HepG2 (cell line): ENCODE measurements around the gene RBSN. TPM values are rescaled to one million over a fixed set of nuclear protein-coding genes. Genes with fewer than 3 reads are reported as not detected.

Experiments
- ATAC-seq: fragments of 200-7000 bp; cut with Tn5 transposase; 3 replicates; pipeline ENCODE4 v1.9.1; 2020; ENCODE audit warnings: mild to moderate bottlenecking, moderate library complexity
- BruUV-seq: library from RNA; stranded (reverse); fragments of 400-500 nt; replicated peaks from 2 replicates; lab custom pipeline; 2021; lab: Mats Ljungman, UMichigan
- CTCF ChIA-PET: fragments of 300-600 bp; formaldehyde crosslinking; extraction: SDS; loops from one replicate; lab custom pipeline; 2021; ENCODE audit warnings: low total read pairs, inconsistent platforms, low intra/inter-chr PET ratio; lab: Yijun Ruan, JAX
- POLR2A ChIA-PET: fragments of 350-600 bp; sonication (Branson Sonifier 250); formaldehyde crosslinking; loops from one replicate; lab custom pipeline; 2020; ENCODE audit warnings: antibody characterized with exemption, inconsistent platforms; lab: Yijun Ruan, JAX
- DNase-seq: peaks from one replicate; pipeline ENCODE4 v3.0.0-alpha.2; 2015; ENCODE audit warnings: low spot score
- FAIRE-seq: peaks from 3 replicates; lab custom pipeline; 2011; peaks lifted over from hg19 to GRCh38; lab: Jason Lieb, UNC
- H2AFZ ChIP-seq: one replicate; pipeline ENCODE4 v1.6.1; 2011; ENCODE audit warnings: low read length, inconsistent platforms
- H3K27ac ChIP-seq: fragments of 300-600 bp; 3 replicates; pipeline ENCODE4 v1.8.0; 2011; ENCODE audit warnings: mixed run types, mild to moderate bottlenecking, mixed read lengths, low read length, inconsistent platforms; ENCODE audit not compliant: insufficient read depth; ENCODE audit errors: extremely low read length
- H3K27me3 ChIP-seq, 2 experiments: fragments of 200-600 bp in 1 of 2; 2 replicates in 1 of 2; 3 replicates in 1 of 2; pipeline versions ENCODE4 v1.6.0 to v1.8.0; 2011; ENCODE audit warnings: low read length in 2 of 2, mild to moderate bottlenecking in 2 of 2, moderate library complexity in 2 of 2, inconsistent platforms in 1 of 2; ENCODE audit not compliant: insufficient read depth in 2 of 2, control insufficient read depth in 1 of 2
- H3K36me3 ChIP-seq, 2 experiments: fragments of 200-600 bp in 1 of 2; replicated peaks in 1 of 2; 2 replicates in 1 of 2; 3 replicates in 1 of 2; pipeline versions ENCODE4 v1.5.1 to v1.8.0; 2011; ENCODE audit warnings: low read length in 2 of 2, inconsistent platforms in 1 of 2; ENCODE audit not compliant: insufficient read depth in 2 of 2, control insufficient read depth in 1 of 2
- H3K4me1 ChIP-seq: 2 replicates; pipeline ENCODE4 v1.5.1; 2012; ENCODE audit warnings: low read length, inconsistent platforms; ENCODE audit not compliant: insufficient read depth
- H3K4me2 ChIP-seq: 2 replicates; pipeline ENCODE4 v1.6.0; 2011; ENCODE audit warnings: low read depth, low read length, inconsistent platforms
- H3K4me3 ChIP-seq, 3 experiments: fragments of 200-600 bp in 1 of 3; sonication (generic), shearing (Covaris generic) in 1 of 3; replicated peaks in 1 of 3; 2 replicates each; pipeline ENCODE4 v1.5.1; 2011 to 2016; ENCODE audit warnings: low read length in 3 of 3, inconsistent platforms in 2 of 3, low read depth in 2 of 3, mild to moderate bottlenecking in 2 of 3, control low read depth in 1 of 3, mixed read lengths in 1 of 3; ENCODE audit not compliant: insufficient read depth in 1 of 3
- H3K79me2 ChIP-seq: one replicate; pipeline ENCODE4 v1.6.1; 2011; ENCODE audit warnings: low read length, inconsistent platforms; ENCODE audit not compliant: insufficient read depth
- H3K9ac ChIP-seq: 2 replicates; pipeline ENCODE4 v1.6.0; 2011; ENCODE audit warnings: mild to moderate bottlenecking, low read depth, low read length, inconsistent platforms; ENCODE audit not compliant: insufficient read depth
- H3K9me3 ChIP-seq: 2 replicates; pipeline ENCODE4 v1.5.1; 2012; ENCODE audit warnings: mild to moderate bottlenecking, low read length
- H4K20me1 ChIP-seq: 2 replicates; pipeline ENCODE4 v1.6.0; 2011; ENCODE audit warnings: inconsistent platforms, mild to moderate bottlenecking, low read length, moderate library complexity; ENCODE audit not compliant: insufficient read depth
- BHLHE40 ChIP-seq: IDR thresholded peaks from 2 replicates; pipeline ENCODE4 v1.6.1; 2011; ENCODE audit warnings: low read length, improper control_type of control experiment
- HNF4A ChIP-seq: sonication (generic); formaldehyde crosslinking; IDR thresholded peaks from 2 replicates; pipeline ENCODE4 v1.4.0; 2020; ENCODE audit warnings: missing genetic modification reagents
- HNRNPH1 ChIP-seq: fragments of 200-400 bp; formaldehyde crosslinking; optimal IDR thresholded peaks from 2 replicates; pipeline ENCODE3; 2017; ENCODE audit warnings: mild to moderate bottlenecking, low read depth, low read length
- KDM1A ChIP-seq: IDR thresholded peaks from 2 replicates; pipeline ENCODE4 v1.6.1; 2016; ENCODE audit warnings: missing compliant biosample characterization
- MLX ChIP-seq: IDR thresholded peaks from 2 replicates; pipeline ENCODE4 v1.6.1; 2016
- PCBP1 ChIP-seq: fragments of 200-400 bp; formaldehyde crosslinking; IDR thresholded peaks from 2 replicates; pipeline ENCODE4 v1.6.1; 2017; ENCODE audit warnings: mild to moderate bottlenecking, low read depth, low read length, borderline replicate concordance
- POGZ ChIP-seq: sonication (generic); formaldehyde crosslinking; IDR thresholded peaks from 2 replicates; pipeline ENCODE4 v1.4.0; 2020; ENCODE audit warnings: mild to moderate bottlenecking, missing genetic modification reagents
- POLR2AphosphoS5 ChIP-seq: IDR thresholded peaks from 2 replicates; pipeline ENCODE4 v1.6.1; 2012; ENCODE audit warnings: low read depth, low read length
- RARA ChIP-seq: IDR thresholded peaks from 2 replicates; pipeline ENCODE4 v1.6.1; 2016; ENCODE audit warnings: missing genetic modification reagents, missing compliant biosample characterization
- SAFB2 ChIP-seq: sonication (generic); formaldehyde crosslinking; IDR thresholded peaks from 2 replicates; pipeline ENCODE4 v1.5.1; 2020; ENCODE audit warnings: missing genetic modification reagents, low read depth, mild to moderate bottlenecking, borderline replicate concordance
- SKIL ChIP-seq: sonication (generic); formaldehyde crosslinking; IDR thresholded peaks from 2 replicates; pipeline ENCODE4 v1.8.0; 2022; ENCODE audit warnings: missing genetic modification reagents, mild to moderate bottlenecking, moderate library complexity, borderline replicate concordance
- TEAD3 ChIP-seq: optimal IDR thresholded peaks from 2 replicates; pipeline ENCODE3; 2016; ENCODE audit warnings: borderline replicate concordance
- TGIF2 ChIP-seq: IDR thresholded peaks from 2 replicates; pipeline ENCODE4 v1.6.1; 2016; ENCODE audit warnings: control low read depth, missing compliant biosample characterization
- ZMAT5 ChIP-seq: sonication (generic); formaldehyde crosslinking; IDR thresholded peaks from 2 replicates; pipeline ENCODE4 v1.5.0; 2020; ENCODE audit warnings: mild to moderate bottlenecking, low read depth, missing genetic modification reagents, borderline replicate concordance
- ZMYM3 ChIP-seq: sonication (generic); formaldehyde crosslinking; IDR thresholded peaks from 2 replicates; pipeline ENCODE4 v1.5.1; 2020; ENCODE audit warnings: mild to moderate bottlenecking, missing genetic modification reagents
- ZNF10 ChIP-seq: sonication (generic); formaldehyde crosslinking; IDR thresholded peaks from 2 replicates; pipeline ENCODE4 v1.4.0; 2020; ENCODE audit warnings: mild to moderate bottlenecking, low read depth, missing genetic modification reagents, borderline replicate concordance
- ZNF441 ChIP-seq: sonication (generic); formaldehyde crosslinking; IDR thresholded peaks from 2 replicates; pipeline ENCODE4 v1.7.0; 2021; ENCODE audit warnings: missing genetic modification reagents, borderline replicate concordance
- ZNF572 ChIP-seq: sonication (generic); formaldehyde crosslinking; IDR thresholded peaks from 2 replicates; pipeline ENCODE4 v1.5.1; 2020; ENCODE audit warnings: mild to moderate bottlenecking, missing genetic modification reagents
- ZNF770 ChIP-seq: sonication (generic); formaldehyde crosslinking; IDR thresholded peaks from 2 replicates; pipeline ENCODE4 v1.5.0; 2020; ENCODE audit warnings: mild to moderate bottlenecking, missing genetic modification reagents
- WGBS: methylation state at CpG from one replicate; pipeline ENCODE4 v1.1.6; 2017; ENCODE audit warnings: low lambda C conversion rate; 5-methylcytosine and 5-hydroxymethylcytosine counted together
- in situ Hi-C: cut with HindIII; loops from 2 replicates; pipeline ENCODE4 v1.10.0; 2017; ENCODE audit warnings: low pct_unique_long_range_greater_than_20kb; ENCODE audit not compliant: extremely low pct_ligation_motif_present
- intact Hi-C: fragments of 100-400 bp; cut with micrococcal nuclease; formaldehyde crosslinking; loops from one replicate; pipeline ENCODE4 v1.10.0; 2022; ENCODE audit not compliant: unreplicated experiment
- polyA plus RNA-seq, 8 experiments: library from polyadenylated mRNA; depleted of rRNA in 3 of 8; stranded (reverse) in 7 of 8; unstranded in 1 of 8; fragments of >200 nt; fragmentation: Illumina TruSeq in 4 of 8; extraction: Trizol in 4 of 8; gene quantifications; 2 replicates each; pipeline versions ENCODE4 v1.2.1 to v1.2.3, GENCODE V29; 2011 to 2016; ENCODE audit warnings: low read depth in 4 of 8, missing spikeins in 1 of 8, mixed read lengths in 1 of 8; ENCODE audit not compliant: insufficient read depth in 1 of 8
- total RNA-seq, 5 experiments: library from RNA; depleted of rRNA; stranded (reverse); fragments of >200 nt; fragmentation: Illumina TruSeq; extraction: Trizol; gene quantifications; 2 replicates each; pipeline ENCODE4 v1.2.3, GENCODE V29; 2016; ENCODE audit warnings: low read depth in 1 of 5

Gene RBSN
- total and polyA plus RNA-seq, 2 of the 13 experiments (the other 11 are each of a cell fraction or from before 2014, with no cell fraction given) = 7.9 to 11.8 TPM

GRCh38 chr3:15049584-15049983, 49.4 kb downstream of the RBSN start:
- FAIRE-seq (no peak), DNase-seq (no peak), ATAC-seq (no peak)
- no peak overlapping the region for H3K27ac ChIP-seq
- H3K4me1 ChIP-seq = peaks cover 9% of the 10 kb centered on the region; the same call in 1 of the 2 replicates
- H3K9me3 ChIP-seq = no peaks in the 10 kb centered on the region
- H3K4me2 ChIP-seq = no peak overlapping the region
- no peak overlapping the region for H3K4me3 ChIP-seq
- peaks cover 10% of the 10 kb centered on the region for H3K79me2 ChIP-seq
- WGBS = 95% methylated on average over 2 of the region's 2 CpGs
- H3K36me3 ChIP-seq = peaks cover 34 to 96% of the 10 kb centered on the region in 2 experiments
- no peak overlapping the region for H3K9ac ChIP-seq
- H4K20me1 ChIP-seq = peaks cover 8% of the 10 kb centered on the region; the same call in 1 of the 2 replicates
- H3K27me3 ChIP-seq = no peaks in the 10 kb centered on the region; a peak in 1 of 5 replicates
- in situ Hi-C loops = loop anchor here (10.0 kb wide), 1 partner anchor 125 kb away; no protein-coding TSS in a partner anchor
- H2AFZ ChIP-seq = no peak overlapping the region
- ChIA-PET CTCF (no interaction called here), POLR2A (no interaction called here)
- no TSS peak for BruUV-seq
- intact Hi-C loops = no loop called here
- TF ChIP-seq KDM1A (CRISPR knock-in tag) (0 out of 2 replicates have a peak, but pooled peaks have one; percentile 26), HNRNPH1 (no peak), ZMYM3 (CRISPR knock-in tag) (peak; percentile 82), SKIL (CRISPR knock-in tag) (no peak), TEAD3 (CRISPR knock-in tag) (peak; percentile 57), ZNF441 (peak; percentile 60), ZNF770 (CRISPR knock-in tag) (peak; percentile 97), BHLHE40 (no peak), MLX (CRISPR knock-in tag) (no peak), POLR2AphosphoS5 (peak; percentile 21; the same call in 1 of the 2 replicates), POGZ (CRISPR knock-in tag) (0 out of 2 replicates have a peak, but pooled peaks have one; percentile 17), ZNF10 (CRISPR knock-in tag) (no peak), ZNF572 (CRISPR knock-in tag) (no peak), TGIF2 (CRISPR knock-in tag) (no peak), PCBP1 (no peak), RARA (CRISPR knock-in tag) (peak; percentile 54), SAFB2 (CRISPR knock-in tag) (no peak), ZMAT5 (CRISPR knock-in tag) (no peak), HNF4A (peak; percentile 46)
